Mononuclear cell (primary cell): ENCODE measurements around the gene PRSS16. TPM values are rescaled to one million over a fixed set of nuclear protein-coding genes. Genes with fewer than 3 reads are reported as not detected.
"Not testable (repeated sequence)": the region's sequence is repeated elsewhere in the genome, so short reads cannot be mapped to it uniquely, and the experiment has no call there.

ENCODE experiments used
- H3K27me3 ChIP-seq: 2 replicates; pipeline ENCODE4 v1.6.0; 2011; ENCODE audit warnings: low read length, control low read depth; ENCODE audit not compliant: insufficient read depth
- H3K4me1 ChIP-seq: 2 replicates; pipeline ENCODE4 v1.5.1; 2011; ENCODE audit warnings: mild to moderate bottlenecking, low read length, control low read depth; ENCODE audit not compliant: insufficient read depth
- H3K4me3 ChIP-seq: 2 replicates; pipeline ENCODE4 v1.5.1; 2011; ENCODE audit warnings: mild to moderate bottlenecking, low read length, moderate library complexity
- H3K9me3 ChIP-seq: 2 replicates; pipeline ENCODE4 v1.5.1; 2011; ENCODE audit warnings: low read depth, mild to moderate bottlenecking, control low read depth, low read length
- total RNA-seq: library from RNA; depleted of rRNA; stranded (reverse); fragments of >200 nt; gene quantifications from one replicate; pipeline ENCODE4 v1.2.3, GENCODE V29; 2012

The PRSS16 gene
- total RNA-seq, 1 donor: 0.42 TPM

GRCh38 chr6:27260836-27261375 lies 13.4 kb downstream of the PRSS16 start:
- Histone ChIP-seq H3K4me3 (no peak overlapping the region), H3K27me3 (peaks cover 62% of the 10 kb centered on the region), H3K9me3 (no peaks in the 10 kb centered on the region), H3K4me1 (no peaks in the 10 kb centered on the region)

- H3K27me3 ChIP-seq: peaks cover 81% of the 10 kb centered on the region
- no peaks in the 10 kb centered on the region for H3K4me1 ChIP-seq
- H3K4me3 ChIP-seq: no peak overlapping the region
- H3K9me3 ChIP-seq: no peaks in the 10 kb centered on the region
Measured at GRCh38 chr6:27263886-27264285, 16.4 kb downstream of the PRSS16 start.

DNA sequence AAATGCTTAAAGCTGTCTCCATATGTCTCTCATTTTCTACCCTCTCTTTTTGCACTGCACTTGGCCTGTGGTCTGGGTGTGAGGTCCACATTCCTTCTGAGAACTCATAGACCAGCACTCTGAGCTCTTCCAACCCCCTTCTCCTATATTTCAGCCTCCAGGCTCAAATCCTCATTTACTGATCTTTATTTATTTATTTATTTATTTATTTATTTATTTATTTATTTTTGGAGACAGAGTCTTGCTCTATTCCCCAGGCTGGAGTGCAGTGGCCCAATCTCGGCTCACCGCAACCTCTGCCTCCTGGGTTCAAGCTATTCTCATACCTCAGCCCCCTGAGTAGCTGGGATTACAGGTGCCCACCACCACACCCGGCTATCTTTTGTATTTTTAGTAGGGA lies 19.5 kb downstream of the PRSS16 start:
- peaks cover 62% of the 10 kb centered on the region for H3K27me3 ChIP-seq
- H3K4me1 ChIP-seq, H3K9me3 ChIP-seq, H3K4me3 ChIP-seq: not testable (repeated sequence)

DNA sequence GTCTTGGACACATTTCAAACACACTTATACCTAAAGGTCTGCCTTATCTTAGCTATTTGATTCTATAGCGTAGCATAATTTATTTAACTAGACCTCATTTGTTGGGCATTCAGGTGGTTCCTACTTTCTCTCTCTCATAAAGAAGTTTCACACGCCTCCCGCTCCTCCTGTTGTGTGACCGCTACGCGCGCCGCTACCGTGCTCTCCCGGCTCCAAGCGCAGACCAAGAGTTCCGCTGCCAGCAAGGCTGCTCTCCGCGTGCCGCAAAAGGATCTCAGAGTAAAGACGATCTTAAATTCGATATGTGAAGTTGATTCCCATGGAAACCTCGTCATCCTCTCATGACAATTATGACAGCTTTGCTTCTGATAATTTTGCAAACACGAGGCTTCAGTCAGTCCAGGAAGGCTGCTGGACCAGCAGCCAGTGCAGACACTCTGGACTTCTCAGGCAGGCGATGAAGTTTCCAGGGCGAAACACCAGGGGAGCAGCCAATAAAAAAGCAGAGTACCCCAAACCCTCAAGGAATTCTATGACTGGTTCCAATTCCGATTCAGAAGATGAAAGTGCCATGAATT lies 20.4 kb downstream of the PRSS16 start:
- Histone ChIP-seq H3K9me3 (no peaks in the 10 kb centered on the region), H3K27me3 (peaks cover 67% of the 10 kb centered on the region), H3K4me3 (no peak overlapping the region), H3K4me1 (no peaks in the 10 kb centered on the region)

GRCh38 chr6:27268803-27269202 lies 21.3 kb downstream of the PRSS16 start:
- peaks cover 70% of the 10 kb centered on the region for H3K27me3 ChIP-seq
- H3K4me3 ChIP-seq: no peak overlapping the region
- no peaks in the 10 kb centered on the region for H3K4me1 ChIP-seq
- H3K9me3 ChIP-seq: no peaks in the 10 kb centered on the region

GRCh38 chr6:27273783-27274182 lies 26.3 kb downstream of the PRSS16 start:
- peaks cover 69% of the 10 kb centered on the region for H3K27me3 ChIP-seq

GRCh38 chr6:27275025-27275956 lies 27.8 kb downstream of the PRSS16 start:
- peaks cover 3% of the 10 kb centered on the region for H3K4me1 ChIP-seq
- no peaks in the 10 kb centered on the region for H3K9me3 ChIP-seq
- no peak overlapping the region for H3K4me3 ChIP-seq
- peaks cover 73% of the 10 kb centered on the region for H3K27me3 ChIP-seq

More at GRCh38 chr6:27273783-27274182, 26.3 kb downstream of the PRSS16 start:
- no peaks in the 10 kb centered on the region for H3K9me3 ChIP-seq
- no peak overlapping the region for H3K4me3 ChIP-seq
- H3K4me1 ChIP-seq: no peaks in the 10 kb centered on the region

GRCh38 chr6:27279513-27280063 lies 32.1 kb downstream of the PRSS16 start:
- peaks cover 6% of the 10 kb centered on the region for H3K9me3 ChIP-seq

GRCh38 chr6:27280064-27280539 lies 32.6 kb downstream of the PRSS16 start:
- no peak overlapping the region for H3K4me3 ChIP-seq
- peaks cover 7% of the 10 kb centered on the region for H3K9me3 ChIP-seq
- H3K4me1 ChIP-seq: peaks cover 3% of the 10 kb centered on the region
- peaks cover 91% of the 10 kb centered on the region for H3K27me3 ChIP-seq

More at GRCh38 chr6:27279513-27280063, 32.1 kb downstream of the PRSS16 start:
- H3K27me3 ChIP-seq: peaks cover 91% of the 10 kb centered on the region
- H3K4me1 ChIP-seq: peaks cover 3% of the 10 kb centered on the region
- no peak overlapping the region for H3K4me3 ChIP-seq

- Histone ChIP-seq H3K9me3 (peaks cover 7% of the 10 kb centered on the region), H3K4me1 (peaks cover 3% of the 10 kb centered on the region), H3K4me3 (no peak overlapping the region), H3K27me3 (peaks cover 93% of the 10 kb centered on the region)
Measured at GRCh38 chr6:27280540-27281000, 33.1 kb downstream of the PRSS16 start.

DNA sequence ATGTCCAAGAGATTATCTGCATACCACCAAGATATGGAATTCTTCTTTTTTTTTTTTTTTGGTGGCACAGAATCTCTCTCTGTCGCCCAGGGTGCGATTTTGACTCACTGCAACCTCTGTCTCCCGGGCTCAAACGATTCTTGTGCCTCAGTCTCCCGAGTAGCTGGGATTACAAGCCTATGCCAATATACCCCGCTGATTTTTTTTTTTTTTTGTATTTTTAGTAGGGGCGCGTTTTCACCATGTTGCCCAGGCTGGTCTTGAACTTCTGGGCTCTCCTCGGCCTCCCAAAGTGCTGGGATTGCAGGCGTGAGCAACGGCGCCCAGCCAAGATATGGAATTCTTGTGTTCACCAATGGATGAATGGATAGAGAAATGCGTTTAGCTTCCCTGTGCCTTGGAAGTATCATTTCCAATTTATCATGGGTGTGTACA lies 33.6 kb downstream of the PRSS16 start:
- Histone ChIP-seq H3K4me1 (peaks cover 3% of the 10 kb centered on the region), H3K9me3 (peaks cover 7% of the 10 kb centered on the region), H3K27me3 (peaks cover 93% of the 10 kb centered on the region)

DNA sequence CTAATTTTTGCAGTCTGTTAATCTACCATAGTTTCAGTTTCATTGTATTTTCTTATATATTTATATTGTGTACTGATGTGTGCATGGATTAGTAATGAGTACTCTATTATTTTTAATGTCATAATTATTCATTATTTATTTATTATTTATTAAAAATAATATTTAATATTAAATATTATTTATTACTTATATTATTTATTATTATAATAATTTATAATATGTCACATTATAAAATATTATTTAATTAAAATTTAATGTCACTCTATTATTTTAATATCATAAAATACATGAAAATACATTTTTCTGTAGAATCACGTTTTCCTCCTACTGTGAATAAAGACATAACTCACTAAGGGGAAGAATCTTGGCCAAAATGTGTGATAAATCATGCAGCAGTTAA lies 34.1 kb downstream of the PRSS16 start:
- peaks cover 3% of the 10 kb centered on the region for H3K4me1 ChIP-seq
- peaks cover 7% of the 10 kb centered on the region for H3K9me3 ChIP-seq
- peaks cover 93% of the 10 kb centered on the region for H3K27me3 ChIP-seq
- H3K4me3 ChIP-seq: no peak overlapping the region

More for the DNA sequence above, 33.6 kb downstream of the PRSS16 start:
- no peak overlapping the region for H3K4me3 ChIP-seq

DNA sequence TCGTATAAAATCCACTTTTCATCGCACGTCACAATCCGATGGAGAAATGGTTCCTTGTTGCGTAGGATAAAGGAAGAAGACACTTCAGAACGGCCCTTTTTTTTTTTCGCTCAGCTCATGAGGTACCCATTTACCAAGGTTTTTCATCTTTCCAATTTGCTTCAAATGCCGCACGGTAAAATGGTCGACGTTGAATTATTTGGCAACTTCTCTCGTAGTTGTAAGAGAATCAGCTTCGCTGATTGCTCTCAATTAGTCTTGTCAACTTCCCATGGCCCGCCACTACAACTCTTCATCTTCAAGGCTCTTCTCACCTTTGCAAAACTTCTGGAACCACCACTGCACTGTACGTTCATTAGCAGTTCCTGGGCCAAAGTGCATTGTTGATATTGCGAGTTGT lies 35.8 kb downstream of the PRSS16 start:
- Histone ChIP-seq H3K27me3 (peaks cover 95% of the 10 kb centered on the region), H3K4me1 (peaks cover 3% of the 10 kb centered on the region), H3K9me3 (peaks cover 7% of the 10 kb centered on the region), H3K4me3 (no peak overlapping the region)

GRCh38 chr6:27286141-27286540 lies 38.6 kb downstream of the PRSS16 start:
- Histone ChIP-seq H3K27me3 (peaks cover 97% of the 10 kb centered on the region), H3K4me1 (no peaks in the 10 kb centered on the region), H3K4me3 (no peak overlapping the region), H3K9me3 (peaks cover 7% of the 10 kb centered on the region)

GRCh38 chr6:27287751-27288135 lies 40.2 kb downstream of the PRSS16 start:
- peaks cover 98% of the 10 kb centered on the region for H3K27me3 ChIP-seq
- H3K9me3 ChIP-seq: peaks cover 15% of the 10 kb centered on the region
- no peak overlapping the region for H3K4me3 ChIP-seq
- H3K4me1 ChIP-seq: no peaks in the 10 kb centered on the region
